Mesenchymal stem cell (in vitro differentiated cells and primary cell): ENCODE data around the gene CAMK1G.

Experiments used
- DNase-seq: peaks from one replicate; pipeline ENCODE4 v3.0.0-alpha.2; 2013
- H2AFZ ChIP-seq: one replicate; pipeline ENCODE4 v1.6.1; 2013; ENCODE audit warnings: low read depth, mild to moderate bottlenecking, control low read depth, inconsistent platforms, low read length, moderate library complexity
- H2AK5ac ChIP-seq: 2 replicates; pipeline ENCODE4 v1.6.1; 2013; ENCODE audit warnings: low read length, moderate library complexity, mild to moderate bottlenecking, inconsistent platforms; ENCODE audit not compliant: severe bottlenecking
- H2BK120ac ChIP-seq: one replicate; pipeline ENCODE4 v1.6.1; 2013; ENCODE audit warnings: low read depth, mild to moderate bottlenecking, inconsistent platforms, low read length, moderate library complexity
- H2BK12ac ChIP-seq, 2 experiments: one replicate each; pipeline ENCODE4 v1.6.1; 2013; ENCODE audit warnings: inconsistent platforms in 2 of 2, low read length in 2 of 2, mild to moderate bottlenecking in 2 of 2, moderate library complexity in 2 of 2, control low read depth in 1 of 2
- H2BK15ac ChIP-seq: one replicate; pipeline ENCODE4 v1.6.1; 2013; ENCODE audit warnings: mild to moderate bottlenecking, low read depth, inconsistent platforms; ENCODE audit not compliant: poor library complexity, severe bottlenecking
- H2BK5ac ChIP-seq: 2 replicates; pipeline ENCODE4 v1.6.1; 2013; ENCODE audit warnings: low read depth, mild to moderate bottlenecking, low read length, control low read depth, inconsistent platforms; ENCODE audit not compliant: poor library complexity, severe bottlenecking
- H3K14ac ChIP-seq, 2 experiments: one replicate each; pipeline ENCODE4 v1.6.1; 2013; ENCODE audit warnings: inconsistent platforms in 2 of 2, low read length in 2 of 2, control low read depth in 1 of 2, mild to moderate bottlenecking in 1 of 2, moderate library complexity in 1 of 2
- H3K18ac ChIP-seq, 2 experiments: one replicate each; pipeline ENCODE4 v1.6.1; 2013; ENCODE audit warnings: inconsistent platforms in 2 of 2, low read length in 2 of 2, control low read depth in 1 of 2, low read depth in 1 of 2, mild to moderate bottlenecking in 1 of 2
- H3K23ac ChIP-seq, 2 experiments: one replicate each; pipeline ENCODE4 v1.6.1; 2013; ENCODE audit warnings: inconsistent platforms in 2 of 2, low read length in 2 of 2, mild to moderate bottlenecking in 2 of 2, moderate library complexity in 2 of 2, control low read depth in 1 of 2
- H3K27ac ChIP-seq: 2 replicates; pipeline ENCODE4 v1.5.1; 2013; ENCODE audit warnings: mild to moderate bottlenecking, moderate library complexity, low read length, control low read depth, inconsistent platforms; ENCODE audit not compliant: poor library complexity, severe bottlenecking
- H3K27me3 ChIP-seq, 2 experiments: 2 replicates each; pipeline versions ENCODE4 v1.6.1 to v1.7.0; 2013; ENCODE audit warnings: low read length in 2 of 2, mild to moderate bottlenecking in 2 of 2, moderate library complexity in 2 of 2, control low read depth in 1 of 2, inconsistent platforms in 1 of 2; ENCODE audit not compliant: control insufficient read depth in 1 of 2, insufficient read depth in 1 of 2
- H3K36me3 ChIP-seq, 2 experiments: 2 replicates each; pipeline versions ENCODE4 v1.6.1 to v1.7.0; 2013; ENCODE audit warnings: low read length in 2 of 2, control low read depth in 1 of 2, inconsistent platforms in 1 of 2, low read depth in 1 of 2, mild to moderate bottlenecking in 1 of 2; ENCODE audit not compliant: insufficient read depth in 2 of 2, control insufficient read depth in 1 of 2
- H3K4ac ChIP-seq, 2 experiments: one replicate each; pipeline ENCODE4 v1.6.1; 2013; ENCODE audit warnings: inconsistent platforms in 2 of 2, low read length in 2 of 2, mild to moderate bottlenecking in 2 of 2, moderate library complexity in 2 of 2, control low read depth in 1 of 2, low read depth in 1 of 2
- H3K4me1 ChIP-seq: 2 replicates; pipeline ENCODE4 v1.6.1; 2013; ENCODE audit warnings: low read depth, low read length, control low read depth; ENCODE audit not compliant: control insufficient read depth, insufficient read depth
- H3K4me2 ChIP-seq: 2 replicates; pipeline ENCODE4 v1.6.1; 2013; ENCODE audit warnings: low read length, mild to moderate bottlenecking, inconsistent platforms; ENCODE audit not compliant: poor library complexity, severe bottlenecking
- H3K4me3 ChIP-seq, 2 experiments: 2 replicates each; pipeline versions ENCODE4 v1.5.1 to v1.7.0; 2013; ENCODE audit warnings: low read length in 2 of 2, mild to moderate bottlenecking in 2 of 2, control low read depth in 1 of 2, low read depth in 1 of 2; ENCODE audit not compliant: insufficient read depth in 1 of 2
- H3K79me1 ChIP-seq: replicated peaks from 2 replicates; pipeline ENCODE4 v1.6.1; 2013; ENCODE audit warnings: mild to moderate bottlenecking, control low read depth, low read length, inconsistent platforms; ENCODE audit not compliant: poor library complexity, severe bottlenecking
- H3K9ac ChIP-seq: 2 replicates; pipeline ENCODE4 v1.7.0; 2013; ENCODE audit warnings: mild to moderate bottlenecking, low read length, moderate library complexity
- H3K9me3 ChIP-seq: 2 replicates; pipeline ENCODE4 v1.7.0; 2013; ENCODE audit warnings: mild to moderate bottlenecking, low read length; ENCODE audit not compliant: control insufficient read depth
- H4K8ac ChIP-seq: one replicate; pipeline ENCODE4 v1.6.1; 2013; ENCODE audit warnings: inconsistent platforms, mild to moderate bottlenecking, low read length, moderate library complexity
- H4K91ac ChIP-seq: one replicate; pipeline ENCODE4 v1.6.1; 2013; ENCODE audit warnings: mild to moderate bottlenecking, low read length, inconsistent platforms
- WGBS: methylation state at CpG from one replicate; pipeline ENCODE4 v1.1.7; 2013; ENCODE audit warnings: mixed read lengths; 5-methylcytosine and 5-hydroxymethylcytosine counted together

CAMK1G gene

DNA sequence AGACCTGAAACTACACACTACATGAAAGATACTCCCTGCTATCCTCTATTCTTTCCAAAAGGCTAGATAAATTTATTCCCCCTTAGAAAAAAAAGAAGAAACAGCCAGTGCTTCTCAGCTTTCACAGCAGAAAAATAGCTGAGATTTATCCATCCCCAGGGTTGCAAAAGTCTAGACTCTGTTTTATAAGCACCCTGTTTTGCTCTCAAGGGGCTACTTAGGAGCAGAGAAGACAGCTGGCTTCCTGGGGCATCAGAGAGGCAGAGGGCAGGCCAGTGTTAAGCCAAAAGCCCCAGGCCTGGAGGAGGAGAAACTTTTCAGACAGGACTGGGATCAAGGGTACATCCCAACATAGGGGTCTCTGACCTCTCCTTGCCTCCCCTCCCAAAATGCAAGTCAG lies 64.8 kb downstream of the CAMK1G start:
- Histone ChIP-seq H4K8ac (peak overlapping the region; percentile 89), H2BK120ac (peak overlapping the region; percentile 52), H3K9me3 (no peaks in the 10 kb centered on the region), H2BK12ac (peak overlapping the region; percentile 61 to 87), H3K4me2 (no peak overlapping the region), H3K4ac (peak overlapping the region in 1 of 2 experiments; percentile 42), H3K4me3 (peak overlapping the region in 1 of 2 experiments; percentile 23), H3K79me1 (peaks cover 4% of the 10 kb centered on the region), H2AK5ac (peak overlapping the region; percentile 81), H2AFZ (no peak overlapping the region), H3K18ac (peak overlapping the region; percentile 55 to 61), H3K9ac (peak overlapping the region; percentile 77), H2BK5ac (no peak overlapping the region), H3K23ac (peak overlapping the region in 1 of 2 experiments; percentile 26), H3K4me1 (peaks cover 50% of the 10 kb centered on the region), H4K91ac (no peak overlapping the region), H3K27me3 (no peaks in the 10 kb centered on the region), H3K14ac (no peak overlapping the region), H2BK15ac (peak overlapping the region; percentile 2), H3K36me3 (no peaks in the 10 kb centered on the region), H3K27ac (peak overlapping the region; percentile 92)
- DNase-seq = no peak

DNA sequence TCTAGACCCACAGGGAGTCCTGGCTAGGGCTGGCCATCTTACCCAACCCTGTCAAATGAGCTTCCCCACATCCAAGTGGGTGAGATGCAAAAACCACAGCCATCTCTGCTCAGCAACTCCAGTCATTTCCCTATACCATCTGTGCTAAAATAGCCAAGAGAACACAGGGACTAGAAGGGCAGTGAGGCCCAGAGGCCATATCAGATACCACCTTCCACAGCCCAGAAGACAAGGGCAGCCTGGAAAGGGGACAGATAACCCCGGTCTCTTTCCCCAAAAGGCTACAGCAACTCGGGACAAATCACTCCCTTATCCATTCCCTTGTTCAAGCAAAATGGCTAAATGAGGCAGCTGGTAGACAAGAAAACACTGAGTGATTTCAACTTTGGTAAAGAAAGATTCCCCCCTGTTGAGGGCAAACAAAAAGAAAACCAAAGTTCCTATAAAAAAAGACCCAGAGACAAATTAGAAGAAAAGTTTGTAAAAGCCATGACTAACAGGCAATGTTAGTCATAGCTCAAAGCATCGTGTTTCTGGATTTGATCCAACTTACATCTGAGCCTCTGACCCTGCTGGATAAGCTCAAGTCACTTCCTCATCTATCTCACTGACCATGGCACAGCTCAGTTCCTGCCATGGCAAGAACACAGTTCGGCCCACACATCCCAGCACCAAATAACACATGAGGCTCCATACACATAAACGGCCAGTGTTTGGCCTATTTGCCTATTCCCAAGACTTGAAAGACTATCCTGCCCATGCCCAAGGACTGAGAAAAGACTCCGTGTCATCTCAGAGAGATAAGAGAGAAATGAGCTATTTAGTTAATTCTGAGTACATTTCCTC lies 65.6 kb downstream of the CAMK1G start:
- Histone ChIP-seq H3K27me3 (no peaks in the 10 kb centered on the region), H2BK15ac (peak overlapping the region; percentile 41), H3K27ac (peak overlapping the region; percentile 92), H3K18ac (peak overlapping the region; percentile 92 to 94), H3K9ac (peak overlapping the region; percentile 77), H3K14ac (no peak overlapping the region), H4K8ac (peak overlapping the region; percentile 92), H3K36me3 (no peaks in the 10 kb centered on the region), H3K4ac (peak overlapping the region; percentile 83 to 85), H3K23ac (no peak overlapping the region), H3K4me1 (peaks cover 55% of the 10 kb centered on the region), H2AFZ (no peak overlapping the region), H3K79me1 (peaks cover 4% of the 10 kb centered on the region), H4K91ac (peak overlapping the region; percentile 93), H2BK120ac (peak overlapping the region; percentile 81), H2BK12ac (peak overlapping the region; percentile 97 to 98), H2AK5ac (peak overlapping the region; percentile 95), H2BK5ac (peak overlapping the region; percentile 46), H3K4me2 (no peak overlapping the region), H3K9me3 (no peaks in the 10 kb centered on the region), H3K4me3 (peak overlapping the region in 1 of 2 experiments; percentile 55)
- DNase-seq = peak; percentile 96
- WGBS = 6% methylated on average over 4 of the region's 6 CpGs

DNA sequence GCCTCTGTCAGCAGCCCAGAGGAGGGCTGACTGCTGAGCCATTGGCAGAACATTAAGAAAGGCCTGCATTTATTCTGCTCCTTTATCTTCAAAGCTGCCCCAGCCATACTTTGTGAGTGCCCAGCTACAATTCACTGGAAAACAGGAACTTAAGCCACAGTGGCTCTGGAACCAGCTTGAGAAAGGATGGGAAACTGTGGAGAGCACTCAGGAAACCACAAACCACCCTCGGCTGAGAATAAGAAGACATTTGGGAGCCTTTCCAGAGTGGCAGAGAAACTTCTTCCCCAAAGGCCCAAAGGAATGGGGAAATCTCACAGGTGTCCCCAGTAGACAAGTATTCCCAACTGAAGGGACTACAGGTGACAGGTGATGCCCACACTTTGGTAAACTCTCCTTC lies 66.9 kb downstream of the CAMK1G start:
- no peak overlapping the region for H3K4me2 ChIP-seq
- peak overlapping the region; percentile 19 for H4K8ac ChIP-seq
- peak overlapping the region; percentile 24 to 81 for H3K4ac ChIP-seq
- H3K36me3 ChIP-seq = no peaks in the 10 kb centered on the region
- peak; percentile 58 for DNase-seq
- peak overlapping the region; percentile 85 for H4K91ac ChIP-seq
- H3K4me1 ChIP-seq = peaks cover 58% of the 10 kb centered on the region
- peak overlapping the region; percentile 73 for H2AK5ac ChIP-seq
- H3K18ac ChIP-seq = peak overlapping the region in 1 of 2 experiments; percentile 92
- H2AFZ ChIP-seq = no peak overlapping the region
- H3K27ac ChIP-seq = no peak overlapping the region
- H2BK12ac ChIP-seq = peak overlapping the region; percentile 85 to 92
- H3K9me3 ChIP-seq = no peaks in the 10 kb centered on the region
- H3K27me3 ChIP-seq = no peaks in the 10 kb centered on the region
- H2BK15ac ChIP-seq = peak overlapping the region; percentile 60
- WGBS = 41% methylated on average over 1 of the region's 1 CpG
- H2BK120ac ChIP-seq = peak overlapping the region; percentile 51
- H3K23ac ChIP-seq = no peak overlapping the region
- H3K9ac ChIP-seq = peak overlapping the region; percentile 34
- peak overlapping the region in 1 of 2 experiments; percentile 19 for H3K14ac ChIP-seq
- H3K79me1 ChIP-seq = peaks cover 4% of the 10 kb centered on the region
- no peak overlapping the region for H3K4me3 ChIP-seq
- H2BK5ac ChIP-seq = no peak overlapping the region

DNA sequence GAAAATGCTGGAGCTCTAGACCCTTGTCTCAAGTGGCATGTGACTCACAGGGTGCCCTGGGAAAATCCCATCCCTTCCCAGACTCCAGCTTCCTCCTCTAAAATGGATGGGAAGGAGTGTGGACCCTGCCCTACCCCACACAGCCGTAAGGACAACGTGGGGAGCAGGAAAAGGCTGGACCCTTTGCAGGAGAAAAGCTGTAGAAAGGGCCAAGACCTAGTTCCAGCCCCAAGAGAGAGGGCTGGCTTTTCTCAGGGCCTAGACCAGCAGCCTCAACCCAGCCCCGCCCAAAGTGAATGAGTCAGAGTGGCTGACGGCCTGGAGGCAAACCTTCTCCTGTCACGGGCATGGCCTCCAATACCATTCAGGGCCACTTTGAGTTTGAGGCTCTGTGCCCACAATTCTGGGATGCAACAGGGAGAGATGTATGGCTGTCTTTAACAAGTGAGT lies 67.6 kb downstream of the CAMK1G start:
- Histone ChIP-seq H4K8ac (peak overlapping the region; percentile 62), H3K18ac (peak overlapping the region; percentile 10 to 25), H3K14ac (no peak overlapping the region), H2AK5ac (peak overlapping the region; percentile 15), H3K4me3 (no peak overlapping the region), H3K27me3 (no peaks in the 10 kb centered on the region), H4K91ac (peak overlapping the region; percentile 82), H3K9ac (peak overlapping the region; percentile 34), H2BK12ac (peak overlapping the region; percentile 7 to 33), H3K9me3 (no peaks in the 10 kb centered on the region), H2AFZ (no peak overlapping the region), H3K4me1 (peaks cover 53% of the 10 kb centered on the region), H3K4me2 (no peak overlapping the region), H3K23ac (peak overlapping the region in 1 of 2 experiments; percentile 19), H2BK5ac (no peak overlapping the region), H3K36me3 (no peaks in the 10 kb centered on the region), H3K27ac (no peak overlapping the region), H3K4ac (peak overlapping the region in 1 of 2 experiments; percentile 7), H2BK15ac (peak overlapping the region; percentile 12), H2BK120ac (peak overlapping the region; percentile 51), H3K79me1 (peaks cover 2% of the 10 kb centered on the region)
- peak; percentile 95 for DNase-seq
- WGBS = 12% methylated on average over 5 of the region's 5 CpGs
